Measurements from ENCODE around the gene SCN4B. TPM values are rescaled to one million over a fixed set of nuclear protein-coding genes. Genes with fewer than 3 reads are reported as not detected.
A peak's percentile ranks its signal among the peaks of the same experiment; 100 is the strongest.

Gene SCN4B
- total RNA-seq, 1 donor from 2014 or later = 3.5 TPM

DNA sequence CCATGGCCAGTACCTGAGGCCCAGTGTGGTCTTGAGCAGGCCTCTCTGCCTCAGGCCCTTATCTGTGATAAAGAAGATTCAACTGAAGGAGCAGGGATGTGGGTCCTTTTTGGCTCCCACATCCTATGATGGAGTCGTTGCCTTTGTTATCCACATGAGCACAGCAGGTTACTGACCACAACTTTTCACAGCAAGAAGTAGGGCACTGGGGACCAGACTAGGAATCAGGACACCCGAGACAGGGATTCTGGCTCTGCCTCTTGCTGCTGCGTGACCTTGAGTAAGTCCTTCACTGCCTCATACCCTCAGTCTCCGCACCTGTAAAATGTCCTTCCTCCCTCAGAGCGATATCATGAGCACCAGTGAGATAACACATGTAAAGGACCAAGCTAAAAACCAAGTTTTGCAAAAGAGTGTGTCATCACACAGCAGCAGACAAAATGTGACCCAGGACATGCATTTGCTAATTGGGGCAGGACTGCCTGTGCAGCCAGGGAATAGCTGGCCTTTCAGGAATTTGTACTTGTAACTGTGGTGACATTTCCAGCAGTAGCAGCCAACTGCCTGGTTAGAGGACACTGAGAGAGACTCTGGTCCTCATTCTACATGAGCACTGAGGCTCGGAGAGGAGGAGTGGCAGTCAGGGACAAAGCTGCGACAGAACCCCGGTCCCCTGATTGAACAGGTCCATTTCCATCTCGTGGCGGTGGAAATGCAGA, 52.6 kb downstream of the SCN4B start:
- DNase-seq (ENCODE audit: low spot score) = no peak

DNA sequence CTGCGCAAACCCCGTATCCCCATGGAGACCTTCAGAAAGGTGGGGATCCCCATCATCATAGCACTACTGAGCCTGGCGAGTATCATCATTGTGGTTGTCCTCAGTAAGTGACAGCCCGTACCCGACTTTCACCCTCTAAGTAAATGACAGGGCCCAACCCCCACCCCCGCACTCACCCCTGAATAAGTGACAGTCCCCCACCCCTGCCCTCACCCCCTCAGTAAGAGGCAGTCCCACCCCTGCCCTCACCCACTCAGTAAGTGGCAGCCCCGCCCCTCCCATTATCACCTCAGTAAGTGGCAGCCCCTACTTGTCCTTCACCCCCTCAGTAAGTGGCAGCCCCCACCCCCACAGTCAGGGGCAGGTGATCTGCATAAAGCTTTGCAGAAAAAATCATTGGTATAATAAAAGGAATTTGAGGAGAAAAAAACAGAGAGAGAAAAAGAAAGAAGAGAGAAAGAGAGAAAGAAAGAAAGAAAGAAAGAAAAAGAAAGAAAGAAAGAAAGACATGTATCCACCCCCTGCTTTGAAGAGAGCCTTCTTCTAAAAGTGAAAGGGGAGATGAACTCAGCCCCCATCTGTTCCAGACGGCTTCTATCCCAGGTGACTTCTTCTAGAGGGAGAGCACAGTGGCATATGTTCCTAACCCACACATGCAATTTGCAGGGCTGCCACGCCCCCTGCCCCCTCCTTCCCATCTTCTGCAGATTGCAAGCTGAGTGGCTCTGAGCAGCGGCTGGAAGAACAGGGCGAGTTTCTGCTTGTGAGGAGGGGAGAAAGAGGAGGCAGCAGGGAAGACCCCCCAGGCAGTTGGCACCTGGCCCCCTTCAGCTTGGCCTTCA, 53.4 kb downstream of the SCN4B start:
- no peak for DNase-seq (ENCODE audit: low spot score)

DNA sequence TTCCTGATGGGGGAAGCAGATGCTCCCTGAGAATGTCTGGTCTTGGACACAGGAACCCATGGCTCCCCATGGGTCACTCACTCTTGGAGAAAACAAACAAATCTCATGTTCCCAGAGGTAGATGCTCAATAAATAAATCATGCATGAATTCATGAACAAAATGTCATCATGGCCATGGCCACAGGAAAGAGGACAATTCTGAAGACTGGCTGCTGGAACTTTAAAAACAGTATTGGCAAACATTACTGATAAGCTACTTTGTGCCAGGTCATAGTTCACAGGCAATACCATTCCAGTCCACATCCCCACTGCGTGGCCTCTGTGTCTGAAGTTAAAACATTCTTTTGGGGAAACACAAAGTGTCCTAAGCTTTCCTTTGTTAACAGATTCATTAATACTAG, 56.7 kb downstream of the SCN4B start:
- DNase-seq (ENCODE audit: low spot score) = no peak

DNA sequence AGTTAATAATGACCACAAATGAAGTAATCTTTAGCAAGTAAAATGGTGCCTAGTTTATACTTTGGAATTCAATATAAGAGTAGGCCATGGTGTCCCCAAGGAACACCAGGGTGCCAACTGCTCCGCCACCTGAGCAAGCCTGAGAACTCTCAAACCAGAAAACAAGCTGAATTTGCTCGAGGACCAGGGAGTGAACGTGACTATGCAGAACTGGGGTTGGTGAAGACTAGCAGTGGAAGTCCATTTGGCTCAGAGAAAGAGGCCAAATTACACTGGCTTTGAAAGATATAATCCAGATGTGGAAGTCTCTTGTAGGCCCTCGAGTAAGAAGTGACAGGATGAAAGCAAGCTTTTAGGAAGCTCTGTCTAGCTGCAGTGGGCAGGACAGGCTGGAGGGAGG, 57.1 kb downstream of the SCN4B start:
- DNase-seq (ENCODE audit: low spot score) = no peak

DNA sequence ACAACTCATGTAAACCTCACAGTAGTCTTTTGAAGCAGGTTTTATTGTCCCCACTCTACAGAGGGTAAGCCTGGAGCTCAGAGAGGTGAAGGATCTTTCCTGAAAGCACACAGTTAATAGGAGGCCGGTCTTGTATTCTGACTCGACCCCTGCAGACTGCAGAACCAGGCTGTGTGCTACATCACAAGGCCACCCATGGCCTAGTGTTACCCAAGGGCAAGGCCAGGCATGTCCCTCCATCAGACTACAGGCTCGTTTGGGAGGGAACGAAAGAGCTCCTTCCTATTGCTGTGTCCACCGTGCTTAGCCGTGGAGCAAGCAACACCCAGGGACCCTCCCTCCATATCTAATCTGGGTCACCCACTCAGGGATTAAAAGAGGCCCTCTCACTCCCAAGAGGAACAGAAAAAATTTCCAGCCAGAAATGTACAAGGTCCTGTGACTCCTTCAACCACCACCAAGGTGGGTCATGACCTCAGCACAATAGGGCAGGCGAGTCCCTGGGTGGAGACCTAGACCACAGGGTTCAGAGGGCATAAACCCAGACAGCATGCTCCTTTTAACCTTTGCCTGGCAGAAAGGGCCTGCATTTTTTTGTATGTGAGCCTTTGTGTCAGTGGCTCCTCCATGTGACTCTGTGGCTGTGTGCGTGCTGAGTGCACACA, 59.6 kb downstream of the SCN4B start:
- DNase-seq (ENCODE audit: low spot score) = no peak

DNA sequence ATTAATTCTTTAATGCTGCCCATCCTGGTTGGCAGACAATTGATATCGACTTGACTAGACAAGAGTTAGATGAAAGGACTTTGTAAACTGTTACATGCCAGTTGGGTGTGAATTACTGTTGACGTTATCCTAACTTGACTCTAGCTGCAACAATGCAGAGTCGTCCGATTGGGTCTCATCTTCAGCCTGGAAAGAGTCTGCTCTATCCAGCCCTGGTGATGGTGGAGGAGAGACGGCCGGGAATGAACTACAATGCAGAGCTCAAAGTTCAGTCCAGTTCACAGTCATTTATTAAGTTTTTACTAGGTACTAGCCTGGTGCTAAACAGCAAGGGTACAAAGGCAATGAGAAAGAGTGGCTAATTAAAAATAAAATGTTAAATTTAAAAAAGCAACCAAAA, 60.9 kb downstream of the SCN4B start:
- DNase-seq (ENCODE audit: low spot score) = peak; percentile 41

DNA sequence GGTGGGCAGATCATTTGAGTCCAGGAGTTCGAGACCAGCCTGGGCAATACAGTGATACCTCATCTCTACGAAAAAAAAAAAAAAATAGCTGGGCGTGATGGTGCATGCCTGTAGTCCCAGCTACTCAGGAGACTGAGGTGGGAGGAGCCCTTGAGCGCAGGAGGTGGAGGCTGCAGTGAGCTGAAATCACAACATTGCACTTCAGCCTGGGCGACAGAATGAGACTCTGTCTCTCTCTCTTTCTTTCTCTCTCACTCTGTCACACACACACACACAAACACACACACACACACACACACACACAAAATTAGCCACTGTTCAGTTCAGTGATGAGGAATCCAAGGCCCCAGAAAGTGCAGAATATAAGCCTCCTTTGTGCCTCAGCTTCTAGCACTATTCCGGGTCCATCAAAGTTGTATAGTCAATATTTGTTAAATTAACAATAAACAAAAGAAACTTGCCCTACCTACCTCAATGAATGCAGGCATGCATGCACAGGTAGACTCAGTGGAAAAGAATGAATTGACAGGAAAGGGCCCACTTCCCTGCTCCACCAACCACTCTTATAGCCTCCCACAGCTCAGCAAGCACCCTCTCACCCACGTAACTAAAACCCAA, 62.0 kb downstream of the SCN4B start:
- no peak for DNase-seq (ENCODE audit: low spot score)

DNA sequence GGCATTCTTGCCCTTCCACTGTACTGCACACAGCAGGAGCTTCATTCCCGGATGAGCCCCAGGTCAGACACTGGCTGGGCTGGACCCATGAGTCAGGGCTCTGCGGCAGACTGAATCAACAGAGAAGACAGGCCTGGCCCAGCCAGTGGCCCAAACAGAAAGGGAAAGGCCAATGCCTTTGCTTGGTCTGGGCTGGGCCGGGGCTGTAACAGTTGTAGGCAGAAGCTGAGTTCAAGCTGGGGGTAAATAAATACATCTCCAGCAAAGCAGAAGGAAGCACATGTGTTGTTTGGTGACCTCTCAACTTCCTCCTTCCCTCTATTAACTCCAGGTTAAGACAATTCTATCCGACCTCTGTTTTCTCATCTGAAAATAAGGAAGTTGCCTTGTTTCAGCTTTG, 64.1 kb downstream of the SCN4B start:
- DNase-seq (ENCODE audit: low spot score) = peak; percentile 76

DNA sequence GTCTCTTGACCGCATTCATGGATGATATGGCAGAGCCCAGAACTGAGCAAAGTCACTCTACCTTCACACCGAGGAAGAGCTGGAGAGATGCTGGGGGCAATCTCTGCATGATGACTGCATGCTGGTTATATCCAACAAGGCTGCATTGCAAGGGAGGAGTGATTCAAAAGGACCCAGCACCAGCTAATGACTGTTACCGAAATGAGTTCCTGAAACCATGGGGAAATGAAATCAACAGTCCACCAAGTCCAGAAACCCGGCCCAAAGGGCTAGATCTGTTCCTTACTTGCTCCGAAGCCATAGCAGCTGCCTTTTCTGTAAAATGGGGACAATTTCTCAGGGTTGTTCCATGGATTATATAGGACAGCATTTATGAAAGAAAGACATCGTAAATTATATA, 64.7 kb downstream of the SCN4B start:
- no peak for DNase-seq (ENCODE audit: low spot score)

DNA sequence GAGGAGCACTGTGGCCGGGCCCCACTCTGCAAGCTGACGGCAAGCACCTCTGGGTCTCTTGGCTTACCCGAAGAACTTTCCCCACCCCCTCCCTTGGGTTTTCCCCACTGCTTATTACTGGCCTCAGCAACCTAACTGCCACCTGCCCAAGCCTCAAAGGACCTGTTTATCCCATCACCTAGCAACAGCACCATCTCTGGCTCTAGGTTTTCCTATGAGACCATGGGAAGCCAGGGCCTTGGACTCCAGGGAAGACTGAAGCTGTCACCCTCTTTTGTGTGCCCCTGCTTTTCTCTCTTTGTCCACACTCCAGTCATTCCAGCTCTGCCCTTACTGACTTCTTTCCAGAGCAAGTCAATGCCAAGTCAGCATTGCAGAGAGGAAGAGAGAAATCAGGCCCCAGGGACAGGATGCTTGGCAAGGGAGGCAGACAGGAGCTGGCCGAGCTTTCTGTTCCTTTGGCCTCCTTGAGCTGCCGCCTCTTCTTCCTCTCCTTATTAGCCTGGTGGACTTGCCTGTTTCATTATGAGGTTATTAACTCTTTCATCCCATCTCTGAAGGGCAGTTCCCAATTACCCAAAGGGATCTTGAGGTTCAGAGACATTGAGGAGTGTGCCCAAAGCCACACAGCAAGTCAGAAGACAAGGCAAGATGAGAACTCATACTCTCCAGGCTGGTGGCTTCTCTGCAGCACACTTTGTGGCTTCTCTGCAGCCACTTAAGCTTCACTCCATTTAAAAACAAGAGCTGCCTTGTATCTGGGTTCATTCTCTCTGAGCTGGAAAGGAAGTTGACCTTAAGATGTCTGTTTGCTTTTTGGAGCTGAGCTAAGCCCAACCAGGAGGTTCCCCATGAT, 65.5 kb downstream of the SCN4B start, which contains the start of gene SMIM35:
Gene SMIM35, minus strand, starts transcription at position 51 of the 856 bp plus-strand sequence. CDS start 206 bp downstream, outside the sequence.
- no peak for DNase-seq (ENCODE audit: low spot score)

DNA sequence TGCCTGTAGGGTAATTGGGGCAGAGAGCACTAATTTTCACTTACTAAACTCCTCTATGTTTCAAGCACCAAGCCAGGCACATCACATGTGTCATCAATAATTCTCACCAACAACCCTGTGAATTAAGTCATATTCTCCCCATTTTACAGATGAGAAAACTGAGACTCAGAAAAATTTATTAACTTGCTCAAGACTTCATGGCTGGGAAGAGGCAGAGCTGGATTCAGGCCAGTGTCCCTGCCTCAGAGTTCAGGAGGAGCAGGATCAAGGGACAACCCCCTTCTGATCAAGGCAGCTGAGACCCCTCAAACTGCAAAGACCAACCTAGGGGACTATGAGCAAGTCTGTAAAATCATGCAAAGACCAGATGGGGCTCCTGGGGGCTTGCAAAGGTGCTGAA, 68.0 kb downstream of the SCN4B start:
- no peak for DNase-seq (ENCODE audit: low spot score)

DNA sequence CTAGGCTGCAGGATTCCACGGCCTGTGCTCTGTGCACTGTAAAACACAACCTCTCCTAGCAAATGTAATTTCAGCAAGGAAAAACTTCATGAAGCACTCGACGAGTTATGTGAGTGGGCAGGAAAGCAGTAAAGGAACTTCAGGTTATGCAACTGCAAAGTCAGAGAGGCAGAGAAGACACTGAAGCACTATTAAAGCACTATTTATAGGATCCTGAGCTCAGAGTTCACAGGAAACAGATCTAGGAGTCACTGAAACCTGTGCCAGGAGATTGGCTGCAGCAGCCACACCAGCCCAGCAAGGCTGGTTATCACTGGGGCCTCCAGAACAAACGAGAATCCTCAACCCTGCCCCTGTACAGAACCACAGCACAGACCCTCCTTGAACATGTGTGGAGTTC, 68.4 kb downstream of the SCN4B start:
- peak; percentile 27 for DNase-seq (ENCODE audit: low spot score)

Other genes with a start within 250 kb of the SCN4B start
- 0.63 TPM for gene TMPRSS13, start 223.4 kb downstream of the SCN4B start, total RNA-seq
- 29.3 TPM for gene IL10RA, start 166.4 kb downstream of the SCN4B start, total RNA-seq
- 180 TPM for gene TMPRSS4, start 75.7 kb downstream of the SCN4B start, total RNA-seq
- gene SMIM35, start 65.9 kb downstream of the SCN4B start, total RNA-seq = not detected
- gene SCN2B, start 23.8 kb upstream of the SCN4B start, total RNA-seq = 0.69 TPM
- gene JAML, start 72.2 kb upstream of the SCN4B start, total RNA-seq = 12.9 TPM
- gene MPZL3, start 99.5 kb upstream of the SCN4B start, total RNA-seq = 23.2 TPM
- gene MPZL2, start 111.5 kb upstream of the SCN4B start, total RNA-seq = 72.5 TPM
- gene CD3E, start 151.9 kb upstream of the SCN4B start, total RNA-seq = 15.7 TPM
- 12.4 TPM for gene CD3D, start 189.9 kb upstream of the SCN4B start, total RNA-seq
- gene CD3G, start 191.5 kb upstream of the SCN4B start, total RNA-seq = 3.0 TPM
- 38.0 TPM for gene UBE4A, start 206.8 kb upstream of the SCN4B start, total RNA-seq
- gene ATP5MG, start 248.8 kb upstream of the SCN4B start, total RNA-seq = 196 TPM